K562 (cell line): Measurements from ENCODE around the gene DGKB. TPM values are rescaled to one million over a fixed set of nuclear protein-coding genes. Genes with fewer than 3 reads are reported as not detected.

ENCODE experiments used
- ATAC-seq: fragments of 200-7000 bp; cut with Tn5 transposase; 3 replicates; pipeline ENCODE4 v1.9.1; 2020; ENCODE audit warnings: moderate library complexity
- BruUV-seq: library from RNA; stranded (reverse); fragments of 400-500 nt; replicated peaks from 2 replicates; lab custom pipeline; 2021; lab: Mats Ljungman, UMichigan
- CTCF ChIA-PET: fragments of 300-600 bp; formaldehyde crosslinking; extraction: SDS; loops from one replicate; lab custom pipeline; 2021; ENCODE audit warnings: low intra/inter-chr PET ratio; lab: Yijun Ruan, JAX
- POLR2A ChIA-PET: fragments of 300-600, 350-650 bp; sonication (Branson Sonifier 250); formaldehyde crosslinking; extraction: SDS; loops from one replicate; lab custom pipeline; 2021; ENCODE audit warnings: antibody characterized with exemption, inconsistent platforms; lab: Yijun Ruan, JAX
- DNase-seq, 4 experiments: peaks; one replicate each; pipeline versions ENCODE4 v3.0.0 to v3.0.0-alpha.2; 2011 to 2018; ENCODE audit warnings: low spot score in 3 of 4, mixed read lengths in 3 of 4; ENCODE audit errors: extremely low read depth in 1 of 4
- FAIRE-seq: peaks from 2 replicates; lab custom pipeline; 2011; peaks lifted over from hg19 to GRCh38; lab: Jason Lieb, UNC
- H2AFZ ChIP-seq: 2 replicates; pipeline ENCODE4 v1.6.0; 2011; ENCODE audit warnings: low read depth, low read length, control low read depth, inconsistent platforms
- H3K27ac ChIP-seq: fragments of 200-600 bp; 3 replicates; pipeline ENCODE4 v1.8.0; 2011; ENCODE audit warnings: low read depth, mild to moderate bottlenecking, control low read depth, inconsistent platforms, low read length, moderate library complexity, mixed read lengths; ENCODE audit errors: extremely low read depth
- H3K27me3 ChIP-seq, 2 experiments: fragments of 300-600 bp in 1 of 2; 2 replicates in 1 of 2; 3 replicates in 1 of 2; pipeline versions ENCODE4 v1.6.0 to v1.8.0; 2011; ENCODE audit warnings: inconsistent platforms in 2 of 2, low read length in 2 of 2, mild to moderate bottlenecking in 1 of 2, mixed read lengths in 1 of 2, moderate library complexity in 1 of 2; ENCODE audit not compliant: control insufficient read depth in 2 of 2, insufficient read depth in 2 of 2
- H3K36me3 ChIP-seq: fragments of 300-600 bp; 3 replicates; pipeline ENCODE4 v1.8.0; 2011; ENCODE audit warnings: mild to moderate bottlenecking, low read length, inconsistent platforms; ENCODE audit not compliant: control insufficient read depth, insufficient read depth
- H3K4me1 ChIP-seq, 2 experiments: fragments of 200-600 bp in 1 of 2; replicated peaks in 1 of 2; 2 replicates in 1 of 2; 3 replicates in 1 of 2; pipeline versions ENCODE4 v1.5.1 to v1.8.0; 2011; ENCODE audit warnings: inconsistent platforms in 2 of 2, low read length in 2 of 2, mild to moderate bottlenecking in 1 of 2, mixed read lengths in 1 of 2, moderate library complexity in 1 of 2; ENCODE audit not compliant: control insufficient read depth in 2 of 2, insufficient read depth in 2 of 2
- H3K4me2 ChIP-seq: 2 replicates; pipeline ENCODE4 v1.6.1; 2011; ENCODE audit warnings: low read length, control low read depth, inconsistent platforms, mixed read lengths; ENCODE audit not compliant: insufficient read depth
- H3K4me3 ChIP-seq: fragments of 200-600 bp; sonication (generic), shearing (Covaris generic); 2 replicates; pipeline ENCODE4 v1.5.1; 2016; ENCODE audit warnings: control low read depth, inconsistent platforms
- H3K79me2 ChIP-seq: fragments of 200-600 bp; 3 replicates; pipeline ENCODE4 v1.8.0; 2011; ENCODE audit warnings: low read length, inconsistent platforms; ENCODE audit not compliant: control insufficient read depth, insufficient read depth
- H3K9ac ChIP-seq, 2 experiments: 2 replicates each; pipeline versions ENCODE4 v1.6.0 to v1.6.1; 2011; ENCODE audit warnings: low read depth in 2 of 2, low read length in 2 of 2, control low read depth in 1 of 2, inconsistent platforms in 1 of 2, mild to moderate bottlenecking in 1 of 2, mixed read lengths in 1 of 2; ENCODE audit not compliant: insufficient read depth in 1 of 2
- H3K9me1 ChIP-seq: one replicate; pipeline ENCODE4 v1.6.0; 2011; ENCODE audit warnings: inconsistent platforms, mild to moderate bottlenecking, low read length, moderate library complexity; ENCODE audit not compliant: control insufficient read depth, insufficient read depth
- H3K9me3 ChIP-seq: replicated peaks from 2 replicates; pipeline ENCODE4 v1.5.1; 2011; ENCODE audit warnings: low read depth, low read length, inconsistent platforms; ENCODE audit not compliant: control insufficient read depth, insufficient read depth
- H4K20me1 ChIP-seq: replicated peaks from 2 replicates; pipeline ENCODE4 v1.6.1; 2011; ENCODE audit warnings: low read length, inconsistent platforms, mixed read lengths; ENCODE audit not compliant: control insufficient read depth, insufficient read depth
- KLF16 ChIP-seq: IDR thresholded peaks from 2 replicates; pipeline ENCODE4 v1.6.1; 2016; ENCODE audit warnings: antibody characterized with exemption
- MYNN ChIP-seq, 2 experiments: sonication (generic); formaldehyde crosslinking in 1 of 2; IDR thresholded peaks; 2 replicates each; pipeline versions ENCODE4 v1.5.0 to v1.6.1; 2016 to 2020; ENCODE audit warnings: antibody characterized with exemption in 1 of 2, missing genetic modification reagents in 1 of 2
- PML ChIP-seq: IDR thresholded peaks from 2 replicates; pipeline ENCODE4 v1.6.1; 2012; ENCODE audit warnings: low read length, inconsistent platforms
- ZC3H8 ChIP-seq: fragments of 450-650 bp; IDR thresholded peaks from 2 replicates; pipeline ENCODE4 v1.6.1; 2017
- WGBS: fragments of 100-300 bp; shearing (Covaris generic); methylation state at CpG from one replicate; pipeline ENCODE4 v1.1.6; 2016; ENCODE audit warnings: low coverage, mixed read lengths; ENCODE audit not compliant: insufficient coverage; ENCODE audit errors: missing lambda C conversion rate; 5-methylcytosine and 5-hydroxymethylcytosine counted together
- in situ Hi-C: fragments of 300-500 bp; cut with MboI; formaldehyde crosslinking; loops from 4 replicates; pipeline ENCODE4 v1.15.0; 2018; ENCODE audit warnings: inconsistent platforms, mixed read lengths
- intact Hi-C: fragments of 100-400 bp; cut with micrococcal nuclease; formaldehyde crosslinking; loops from 2 replicates; pipeline ENCODE4 v1.14.2; 2022
- polyA plus RNA-seq, 8 experiments: library from polyadenylated mRNA; depleted of rRNA in 4 of 8; stranded (reverse) in 5 of 8; unstranded in 3 of 8; fragments of >200 nt; fragmentation: Nextera tagmentation in 2 of 8; fragmentation: Illumina TruSeq in 1 of 8; extraction: Ambion mirVana in 2 of 8; extraction: Trizol in 1 of 8; gene quantifications; 2 replicates each; pipeline versions ENCODE4 v1.2.1 to v1.2.3, GENCODE V29; 2011 to 2014; ENCODE audit warnings: inconsistent platforms in 1 of 8, missing spikeins in 1 of 8
- total RNA-seq, 7 experiments: library from RNA; depleted of rRNA in 6 of 7; stranded (reverse); fragments of >200 nt in 6 of 7; fragmentation: Illumina TruSeq in 2 of 7; extraction: Trizol in 2 of 7; gene quantifications; 2 replicates each; pipeline versions ENCODE4 v1.2.1 to v1.2.3, GENCODE V29; 2011 to 2021; ENCODE audit warnings: low replicate concordance in 1 of 7
- TF ChIP-seq, protein P1 (sequence below): conservative IDR thresholded peaks from 2 replicates; pipeline ENCODE4 v1.6.1; 2011; ENCODE audit warnings: low read depth, mild to moderate bottlenecking, low read length; ENCODE audit not compliant: control insufficient read depth
- TF ChIP-seq, protein P2 (sequence below): IDR thresholded peaks from 2 replicates; pipeline ENCODE4 v1.6.1; 2011; ENCODE audit warnings: borderline replicate concordance, low read depth, mild to moderate bottlenecking, moderate library complexity, low read length; ENCODE audit not compliant: insufficient read depth, poor library complexity, severe bottlenecking

DGKB gene
- total and polyA plus RNA-seq, 9 of the 15 experiments (the other 6 are each of a cell fraction or from before 2014, with no cell fraction given) = 0.01 TPM; not detected in 8

DNA sequence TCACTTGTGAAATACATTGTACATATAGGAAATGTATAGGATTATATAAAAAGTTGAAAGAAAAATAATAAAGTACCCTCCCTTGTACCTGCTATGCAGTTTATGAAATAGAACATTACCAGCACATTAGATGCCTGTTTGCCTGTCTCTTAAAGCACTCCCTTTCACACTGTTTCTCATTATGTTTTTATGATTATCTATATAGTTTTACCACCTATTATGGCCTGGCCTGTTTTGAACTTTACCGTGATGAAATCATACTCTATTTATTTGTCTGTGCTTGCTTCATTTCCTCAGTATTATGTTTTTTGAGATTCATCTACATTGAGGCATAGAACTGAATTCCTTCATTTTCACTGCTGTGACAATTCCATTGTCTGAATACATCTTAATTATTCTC lies 41.1 kb downstream of the DGKB start (continued):
- TF ChIP-seq ZC3H8 = no peak
- TF ChIP-seq, protein P1, sequence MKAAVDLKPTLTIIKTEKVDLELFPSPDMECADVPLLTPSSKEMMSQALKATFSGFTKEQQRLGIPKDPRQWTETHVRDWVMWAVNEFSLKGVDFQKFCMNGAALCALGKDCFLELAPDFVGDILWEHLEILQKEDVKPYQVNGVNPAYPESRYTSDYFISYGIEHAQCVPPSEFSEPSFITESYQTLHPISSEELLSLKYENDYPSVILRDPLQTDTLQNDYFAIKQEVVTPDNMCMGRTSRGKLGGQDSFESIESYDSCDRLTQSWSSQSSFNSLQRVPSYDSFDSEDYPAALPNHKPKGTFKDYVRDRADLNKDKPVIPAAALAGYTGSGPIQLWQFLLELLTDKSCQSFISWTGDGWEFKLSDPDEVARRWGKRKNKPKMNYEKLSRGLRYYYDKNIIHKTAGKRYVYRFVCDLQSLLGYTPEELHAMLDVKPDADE = no peak

- no TSS peak for BruUV-seq
- Histone ChIP-seq H3K79me2 (no peaks in the 10 kb centered on the region), H3K36me3 (no peaks in the 10 kb centered on the region), H3K27me3 (no peaks in the 10 kb centered on the region), H3K4me3 (no peak overlapping the region), H3K27ac (no peak overlapping the region), H3K4me1 (no peaks in the 10 kb centered on the region), H3K9ac (no peak overlapping the region), H3K9me1 (no peaks in the 10 kb centered on the region), H3K9me3 (no peaks in the 10 kb centered on the region), H3K4me2 (no peak overlapping the region), H4K20me1 (no peaks in the 10 kb centered on the region), H2AFZ (no peak overlapping the region)
- DNase-seq (no peak), FAIRE-seq (no peak), ATAC-seq (no peak)
- ChIA-PET POLR2A (no interaction called here), CTCF (no interaction called here)
- in situ Hi-C loops (no loop called here), intact Hi-C loops (no loop called here)
- WGBS = 0% methylated on average over 2 of the region's 2 CpGs
- TF ChIP-seq, protein P2, sequence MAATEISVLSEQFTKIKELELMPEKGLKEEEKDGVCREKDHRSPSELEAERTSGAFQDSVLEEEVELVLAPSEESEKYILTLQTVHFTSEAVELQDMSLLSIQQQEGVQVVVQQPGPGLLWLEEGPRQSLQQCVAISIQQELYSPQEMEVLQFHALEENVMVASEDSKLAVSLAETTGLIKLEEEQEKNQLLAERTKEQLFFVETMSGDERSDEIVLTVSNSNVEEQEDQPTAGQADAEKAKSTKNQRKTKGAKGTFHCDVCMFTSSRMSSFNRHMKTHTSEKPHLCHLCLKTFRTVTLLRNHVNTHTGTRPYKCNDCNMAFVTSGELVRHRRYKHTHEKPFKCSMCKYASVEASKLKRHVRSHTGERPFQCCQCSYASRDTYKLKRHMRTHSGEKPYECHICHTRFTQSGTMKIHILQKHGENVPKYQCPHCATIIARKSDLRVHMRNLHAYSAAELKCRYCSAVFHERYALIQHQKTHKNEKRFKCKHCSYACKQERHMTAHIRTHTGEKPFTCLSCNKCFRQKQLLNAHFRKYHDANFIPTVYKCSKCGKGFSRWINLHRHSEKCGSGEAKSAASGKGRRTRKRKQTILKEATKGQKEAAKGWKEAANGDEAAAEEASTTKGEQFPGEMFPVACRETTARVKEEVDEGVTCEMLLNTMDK = no peak
- TF ChIP-seq MYNN (IDR thresholded peaks at IDR 0.05) (no peak), MYNN (CRISPR knock-in tag; IDR thresholded peaks at IDR 0.05) (no peak), PML (no peak), KLF16 (no peak)
These were observed 43.3 kb downstream of the DGKB start for GRCh38 chr7:14859267-14859666.
